ENCODE data around the gene DCST2. TPM values are rescaled to one million over a fixed set of nuclear protein-coding genes. Genes with fewer than 3 reads are reported as not detected.

DCST2 gene
- polyA plus RNA-seq, 2 of the 4 experiments (the other 2 are of a cell fraction) = 0.23 to 1.0 TPM

GRCh38 chr1:155010211-155010918 lies 23.2 kb downstream of the DCST2 start (continued):
- TF ChIP-seq HMGXB4 (CRISPR knock-in tag; IDR thresholded peaks at IDR 0.05; ENCODE audit: borderline replicate concordance) = no peak
- TF ChIP-seq GATA3 (IDR thresholded peaks at IDR 0.05; ENCODE audit: borderline replicate concordance) = no peak

GRCh38 chr1:155009742-155010141 lies 23.8 kb downstream of the DCST2 start:
- TF ChIP-seq KDM1A (IDR thresholded peaks at IDR 0.05; ENCODE audit: low read depth) (no peak), MAX (IDR thresholded peaks at IDR 0.05) (no peak), POLR2AphosphoS2 (conservative IDR thresholded peaks at IDR 0.05; ENCODE audit: low read length) (no peak), ZNF302 (CRISPR knock-in tag; IDR thresholded peaks at IDR 0.05) (no peak), FOSL2 (IDR thresholded peaks at IDR 0.05) (no peak), FOSL2 (CRISPR knock-in tag; IDR thresholded peaks at IDR 0.05) (no peak), KDM5A (IDR thresholded peaks at IDR 0.05) (no peak), HOXA7 (CRISPR knock-in tag; IDR thresholded peaks at IDR 0.05) (no peak), CEBPB (IDR thresholded peaks at IDR 0.05) (no peak), CHD2 (IDR thresholded peaks at IDR 0.05; ENCODE audit: low read length, partially characterized antibody) (no peak), CBX8 (IDR thresholded peaks at IDR 0.05) (no peak), POLR2A (IDR thresholded peaks at IDR 0.05; ENCODE audit: low read length) (no peak), FOSB (CRISPR knock-in tag; IDR thresholded peaks at IDR 0.05) (no peak), ATOH8 (CRISPR knock-in tag; IDR thresholded peaks at IDR 0.05; ENCODE audit: low read depth) (no peak)
- no peaks in the 10 kb centered on the region for H3K9me3 ChIP-seq
- no peak for FAIRE-seq
- CTCF ChIA-PET = no interaction called here
- H3K27ac ChIP-seq = peak overlapping the region in 1 of 2 experiments; percentile 100; a peak in 3 of 6 replicates
- H3K4me1 ChIP-seq = peaks cover 96% of the 10 kb centered on the region
- POLR2A ChIA-PET = no interaction called here
- DNase-seq (ENCODE audit: low read depth in 1 of 2, low spot score in 1 of 2) = no peak
- no peak for ATAC-seq
- H3K4me2 ChIP-seq = peak overlapping the region; percentile 59; the same call in 1 of the 3 replicates
- H3K4me3 ChIP-seq = no peak overlapping the region
- WGBS (ENCODE audit: missing lambda C conversion rate) = 91% methylated on average over 5 of the region's 5 CpGs

GRCh38 chr1:155009221-155009711 lies 24.3 kb downstream of the DCST2 start:
- no peaks in the 10 kb centered on the region for H3K9me3 ChIP-seq
- FAIRE-seq (no peak), DNase-seq (ENCODE audit: low read depth in 1 of 2, low spot score in 1 of 2) (no peak), ATAC-seq (no peak)
- H3K27ac ChIP-seq = peak overlapping the region in 1 of 2 experiments; percentile 100; a peak in 3 of 6 replicates
- POLR2A ChIA-PET = no interaction called here
- H3K4me2 ChIP-seq = peak overlapping the region; percentile 88; the same call in 2 of the 3 replicates
- TF ChIP-seq JUN (IDR thresholded peaks at IDR 0.05) = no peak
- CTCF ChIA-PET = no interaction called here
- H3K4me3 ChIP-seq = no peak overlapping the region
- 100% methylated on average over 5 of the region's 12 CpGs for WGBS (ENCODE audit: missing lambda C conversion rate)
- H3K4me1 ChIP-seq = peaks cover 100% of the 10 kb centered on the region

GRCh38 chr1:155008015-155008941 lies 25.3 kb downstream of the DCST2 start:
- ChIA-PET CTCF (no interaction called here), POLR2A (no interaction called here)
- DNase-seq (ENCODE audit: low read depth in 1 of 2, low spot score in 1 of 2) = no peak
- TF ChIP-seq EHF (CRISPR knock-in tag; IDR thresholded peaks at IDR 0.05) (no peak), HOXA7 (CRISPR knock-in tag; IDR thresholded peaks at IDR 0.05) (no peak), TP53 (CRISPR knock-in tag; IDR thresholded peaks at IDR 0.05) (no peak), CEBPB (IDR thresholded peaks at IDR 0.05) (peak in 1 of 2 experiments; percentile 25; a peak in 1 of 4 replicates), SREBF2 (IDR thresholded peaks at IDR 0.05) (no peak), FOXS1 (CRISPR knock-in tag; IDR thresholded peaks at IDR 0.05) (no peak)
- FAIRE-seq = no peak
- H3K9me3 ChIP-seq = no peaks in the 10 kb centered on the region
- H3K27ac ChIP-seq = peak overlapping the region; percentile 98 to 100
- peaks cover 91% of the 10 kb centered on the region for H3K4me1 ChIP-seq
- WGBS (ENCODE audit: missing lambda C conversion rate) = 77% methylated on average over 8 of the region's 16 CpGs
- no peak overlapping the region for H3K4me3 ChIP-seq
- H3K4me2 ChIP-seq = peak overlapping the region; percentile 88
- ATAC-seq = no peak

Measured in A549 (cell line).